ENCODE data around the gene GALNT1. TPM values are rescaled to one million over a fixed set of nuclear protein-coding genes. Genes with fewer than 3 reads are reported as not detected.

The GALNT1 gene
- total RNA-seq, 1 experiment from 2014 or later, result 80.1 TPM

GRCh38 chr18:35580701-35581539 lies 620 bp upstream of the GALNT1 start (continued):
- TF ChIP-seq GRHL2 (CRISPR knock-in tag; IDR thresholded peaks at IDR 0.05; ENCODE audit: insufficient replicate concordance, severe bottlenecking) (no peak), PREB (CRISPR knock-in tag; IDR thresholded peaks at IDR 0.05; ENCODE audit: borderline replicate concordance) (no peak), SP1 (CRISPR knock-in tag; conservative IDR thresholded peaks at IDR 0.05) (peak; percentile 43; the same call in 1 of the 2 replicates), E2F1 (CRISPR knock-in tag; IDR thresholded peaks at IDR 0.05) (no peak), ZNF532 (CRISPR knock-in tag; IDR thresholded peaks at IDR 0.05; ENCODE audit: borderline replicate concordance) (no peak), HMGA2 (CRISPR knock-in tag; IDR thresholded peaks at IDR 0.05) (no peak), GTF2I (CRISPR knock-in tag; conservative IDR thresholded peaks at IDR 0.05) (no peak), FOXP1 (CRISPR knock-in tag; IDR thresholded peaks at IDR 0.05; ENCODE audit: borderline replicate concordance) (peak; percentile 76; the same call in 1 of the 2 replicates), MAX (CRISPR knock-in tag; IDR thresholded peaks at IDR 0.05) (peak; percentile 18; the same call in 1 of the 2 replicates), ZSCAN18 (CRISPR knock-in tag; IDR thresholded peaks at IDR 0.05) (no peak), HMGXB4 (CRISPR knock-in tag; IDR thresholded peaks at IDR 0.05) (peak; percentile 77; the same call in 1 of the 2 replicates), IRF1 (CRISPR knock-in tag; IDR thresholded peaks at IDR 0.05) (no peak), ZNF396 (CRISPR knock-in tag; IDR thresholded peaks at IDR 0.05; ENCODE audit: borderline replicate concordance) (no peak)

All from WTC11 (cell line).